T-helper 2 cell (primary cell): ENCODE data around the gene TCF12.
A peak's percentile ranks its signal among the peaks of the same experiment; 100 is the strongest.

Experiments
- DNase-seq, 5 experiments: peaks; one replicate each; pipeline versions ENCODE4 v3.0.0 to v3.0.0-alpha.2; 2012 to 2022

Gene TCF12

GRCh38 chr15:57306161-57306943, 387.9 kb downstream of the TCF12 start:
- DNase-seq = peak; percentile 39 to 76 (median 67)

- DNase-seq = no peak
Measured at GRCh38 chr15:57306944-57307411, 388.5 kb downstream of the TCF12 start.

- DNase-seq = no peak
Measured at GRCh38 chr15:57307527-57308169, 389.2 kb downstream of the TCF12 start.

- no peak for DNase-seq
Measured at GRCh38 chr15:57308170-57308545, 389.7 kb downstream of the TCF12 start.

GRCh38 chr15:57309856-57310760, 391.7 kb downstream of the TCF12 start:
- no peak for DNase-seq

GRCh38 chr15:57310876-57311275, 392.4 kb downstream of the TCF12 start:
- no peak for DNase-seq

GRCh38 chr15:57312006-57312317, 393.5 kb downstream of the TCF12 start:
- DNase-seq = no peak

- no peak for DNase-seq
Measured at GRCh38 chr15:57312318-57313133, 394.1 kb downstream of the TCF12 start.

GRCh38 chr15:57313134-57313483, 394.7 kb downstream of the TCF12 start:
- no peak for DNase-seq

GRCh38 chr15:57314221-57314620, 395.8 kb downstream of the TCF12 start:
- DNase-seq = no peak

- no peak for DNase-seq
Measured at GRCh38 chr15:57316451-57316850, 398.0 kb downstream of the TCF12 start.

GRCh38 chr15:57319226-57319918, 400.9 kb downstream of the TCF12 start:
- no peak for DNase-seq

- no peak for DNase-seq
Measured at GRCh38 chr15:57319919-57320560, 401.6 kb downstream of the TCF12 start.

- no peak for DNase-seq
Measured at GRCh38 chr15:57320631-57321220, 402.3 kb downstream of the TCF12 start.

GRCh38 chr15:57321485-57321884, 403.0 kb downstream of the TCF12 start:
- DNase-seq = no peak

- DNase-seq = no peak
Measured at GRCh38 chr15:57321973-57322601, 403.6 kb downstream of the TCF12 start.

- DNase-seq = no peak
Measured at GRCh38 chr15:57322602-57323250, 404.3 kb downstream of the TCF12 start.

- DNase-seq = no peak
Measured at GRCh38 chr15:57323299-57323805, 404.9 kb downstream of the TCF12 start.

- peak in 1 of 5 experiments; percentile 50 for DNase-seq
Measured at GRCh38 chr15:57323806-57324589, 405.6 kb downstream of the TCF12 start.
